ENCODE data around the gene C19orf33.

The C19orf33 gene

DNA sequence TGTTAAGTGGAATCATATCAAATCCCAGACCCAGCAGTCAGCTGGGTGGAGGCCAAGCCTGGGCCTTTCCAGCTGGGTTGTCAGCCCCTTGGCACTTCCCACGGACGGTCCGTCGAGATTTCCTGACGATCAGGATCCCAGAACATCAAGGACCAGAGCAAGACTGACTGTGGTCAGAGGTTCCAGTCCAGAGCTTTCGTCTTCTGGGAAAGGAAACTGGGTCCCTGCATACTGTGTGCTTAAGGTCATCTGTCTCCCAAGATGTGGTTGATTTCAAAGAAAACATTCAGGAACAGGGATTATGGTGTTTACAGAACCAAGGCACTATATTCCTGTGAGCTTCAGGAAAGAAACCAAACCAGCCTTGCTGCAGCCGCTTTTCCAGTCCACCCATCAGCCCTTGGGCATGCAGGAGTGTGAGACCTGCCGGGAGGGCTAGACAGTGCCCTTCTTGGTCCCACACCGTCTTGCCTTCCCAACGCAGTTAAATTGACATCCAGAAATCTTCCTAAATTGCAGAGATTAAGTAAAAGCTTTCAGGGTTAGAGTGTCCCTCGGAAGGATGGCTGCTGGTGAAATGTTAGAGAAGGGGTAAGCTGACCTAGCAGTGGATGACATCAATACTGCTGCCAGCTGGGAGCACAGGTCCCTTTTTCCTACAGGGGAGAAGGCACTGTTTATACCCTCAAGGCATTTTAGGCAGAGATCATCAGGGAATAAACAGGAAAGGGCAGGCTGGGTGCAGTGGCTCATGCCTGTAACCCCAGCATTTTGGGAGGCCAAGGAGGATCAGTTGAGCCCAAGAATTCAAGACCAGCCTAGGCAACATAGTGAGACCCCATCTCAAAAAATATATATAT lies 5.0 kb upstream of the C19orf33 start:
- Histone ChIP-seq H3K27ac (ENCODE audit: low read length) (no peak overlapping the region), H3K4me1 (ENCODE audit: insufficient read depth, low read length) (peaks cover 4% of the 10 kb centered on the region; the same call in 1 of the 2 replicates), H3K9ac (ENCODE audit: low read depth, low read length) (no peak overlapping the region)

DNA sequence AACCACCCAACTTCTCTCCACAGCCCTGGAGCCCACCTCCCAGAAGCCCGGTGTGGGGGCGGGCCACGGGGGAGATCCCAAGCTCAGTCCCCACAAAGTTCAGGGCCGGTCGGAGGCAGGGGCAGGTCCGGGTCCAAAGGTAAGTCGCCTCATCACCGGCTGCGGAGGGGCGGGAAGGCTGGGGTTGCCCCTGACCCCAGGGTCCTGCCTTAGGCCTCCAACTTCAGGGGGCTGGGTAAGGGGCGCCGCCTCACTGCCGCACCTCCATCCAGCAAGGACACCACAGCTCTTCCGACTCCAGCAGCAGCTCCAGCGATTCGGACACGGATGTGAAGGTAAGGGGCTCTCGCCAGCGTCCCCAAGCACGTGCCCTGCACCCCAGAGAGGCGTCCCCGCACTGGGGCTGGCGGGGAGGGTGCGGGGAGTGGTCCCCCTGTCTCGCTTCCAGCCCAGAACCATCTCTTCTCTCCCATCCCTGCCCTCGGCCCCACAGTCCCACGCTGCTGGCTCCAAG lies 358 bp downstream of the C19orf33 start:
- peaks cover 9% of the 10 kb centered on the region for H3K4me1 ChIP-seq (ENCODE audit: insufficient read depth, low read length)
- H3K9ac ChIP-seq (ENCODE audit: low read depth, low read length): peak overlapping the region; percentile 61; the same call in 1 of the 2 replicates
- H3K27ac ChIP-seq (ENCODE audit: low read length): no peak overlapping the region
- peaks cover 11% of the 10 kb centered on the region; the same call in 1 of the 2 replicates for H3K36me3 ChIP-seq (ENCODE audit: insufficient read depth, low read depth, low read length)
- peaks cover 4% of the 10 kb centered on the region; the same call in 1 of the 2 replicates for H3K27me3 ChIP-seq (ENCODE audit: insufficient read depth, low read length)
- no peaks in the 10 kb centered on the region for H3K9me3 ChIP-seq (ENCODE audit: insufficient read depth, low read depth, low read length)
- peak overlapping the region; percentile 67 for H3K4me3 ChIP-seq (ENCODE audit: low read length)

More for the DNA sequence above, 5.0 kb upstream of the C19orf33 start:
- Histone ChIP-seq H3K4me3 (ENCODE audit: low read length) (no peak overlapping the region), H3K9me3 (ENCODE audit: insufficient read depth, low read depth, low read length) (no peaks in the 10 kb centered on the region), H3K36me3 (ENCODE audit: insufficient read depth, low read depth, low read length) (no peaks in the 10 kb centered on the region), H3K27me3 (ENCODE audit: insufficient read depth, low read length) (peaks cover 4% of the 10 kb centered on the region; the same call in 1 of the 2 replicates)

DNA sequence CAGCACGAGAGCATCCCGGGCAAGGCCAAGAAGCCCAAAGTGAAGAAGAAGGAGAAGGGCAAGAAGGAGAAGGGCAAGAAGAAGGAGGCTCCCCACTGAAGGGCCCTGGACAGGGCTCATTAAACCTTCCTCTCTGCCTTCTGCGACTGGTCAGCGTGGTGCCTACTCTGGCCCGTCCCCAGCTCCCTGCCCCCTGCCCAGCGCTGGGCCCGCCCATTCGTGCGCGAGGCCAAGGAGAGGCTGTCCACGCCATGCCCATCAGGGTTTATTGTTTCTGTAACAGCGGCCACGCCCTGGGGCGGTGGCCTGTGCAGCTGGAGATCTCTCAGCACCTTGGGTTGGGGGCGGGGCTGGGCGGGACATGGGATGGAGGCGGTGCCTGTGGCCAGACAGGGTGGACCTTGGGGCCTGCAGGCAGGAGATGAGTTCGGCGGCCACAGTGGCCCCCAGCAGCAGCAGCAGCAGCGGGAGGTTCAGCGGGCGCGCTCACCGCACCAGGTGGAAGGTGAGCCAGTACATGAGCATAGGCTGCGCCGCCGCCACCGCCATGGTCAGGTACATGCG lies 897 bp downstream of the C19orf33 start:
- peak overlapping the region; percentile 67 for H3K4me3 ChIP-seq (ENCODE audit: low read length)
- H3K27ac ChIP-seq (ENCODE audit: low read length): no peak overlapping the region
- peaks cover 4% of the 10 kb centered on the region; the same call in 1 of the 2 replicates for H3K27me3 ChIP-seq (ENCODE audit: insufficient read depth, low read length)
- H3K4me1 ChIP-seq (ENCODE audit: insufficient read depth, low read length): peaks cover 9% of the 10 kb centered on the region
- peak overlapping the region; percentile 61; the same call in 1 of the 2 replicates for H3K9ac ChIP-seq (ENCODE audit: low read depth, low read length)
- H3K9me3 ChIP-seq (ENCODE audit: insufficient read depth, low read depth, low read length): no peaks in the 10 kb centered on the region
- H3K36me3 ChIP-seq (ENCODE audit: insufficient read depth, low read depth, low read length): peaks cover 11% of the 10 kb centered on the region; the same call in 1 of the 2 replicates

DNA sequence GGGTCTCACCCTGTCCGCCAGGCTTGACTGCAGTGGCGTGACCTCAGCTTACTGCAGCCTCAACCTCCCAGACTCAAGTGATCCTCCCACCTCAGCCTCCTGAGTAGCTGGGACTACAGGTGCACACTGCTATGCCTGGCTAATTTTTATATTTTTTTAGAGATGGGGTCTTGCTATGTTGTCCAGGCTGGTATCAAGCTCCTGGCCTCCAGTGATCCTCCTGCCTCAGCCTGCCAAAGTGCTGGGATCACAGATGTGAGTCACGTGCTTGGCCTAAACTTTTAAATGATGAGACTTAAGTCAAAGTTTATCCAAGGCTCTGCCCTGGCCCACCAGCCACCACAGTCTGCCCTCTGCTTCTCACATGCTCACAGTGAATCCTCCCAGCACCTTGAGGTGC lies 2.2 kb downstream of the C19orf33 start:
- Histone ChIP-seq H3K27me3 (ENCODE audit: insufficient read depth, low read length) (peaks cover 4% of the 10 kb centered on the region; the same call in 1 of the 2 replicates), H3K36me3 (ENCODE audit: insufficient read depth, low read depth, low read length) (peaks cover 11% of the 10 kb centered on the region; the same call in 1 of the 2 replicates), H3K9ac (ENCODE audit: low read depth, low read length) (no peak overlapping the region), H3K27ac (ENCODE audit: low read length) (no peak overlapping the region), H3K4me3 (ENCODE audit: low read length) (no peak overlapping the region), H3K9me3 (ENCODE audit: insufficient read depth, low read depth, low read length) (no peaks in the 10 kb centered on the region), H3K4me1 (ENCODE audit: insufficient read depth, low read length) (peaks cover 4% of the 10 kb centered on the region; the same call in 1 of the 2 replicates)

DNA sequence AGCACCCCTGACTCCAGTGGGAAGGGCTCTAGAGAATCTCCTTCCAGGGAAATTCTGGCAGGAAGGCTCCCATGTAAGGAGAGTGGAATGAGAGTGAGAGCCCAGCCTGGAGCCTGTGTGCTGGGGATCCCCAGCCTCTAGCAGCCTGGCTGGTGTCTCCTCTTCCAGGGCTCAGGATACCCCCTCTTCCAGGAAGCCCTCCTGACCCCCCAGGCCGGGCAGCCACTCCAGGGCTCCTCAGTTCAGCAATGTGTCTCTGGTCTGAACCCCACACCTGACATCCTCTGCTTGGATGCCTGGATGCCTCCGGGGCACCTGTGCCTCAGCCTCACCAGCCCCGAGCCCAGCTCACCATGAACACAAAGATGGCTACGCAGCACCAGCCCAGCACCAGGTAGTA lies 3.0 kb downstream of the C19orf33 start:
- H3K36me3 ChIP-seq (ENCODE audit: insufficient read depth, low read depth, low read length): peaks cover 11% of the 10 kb centered on the region; the same call in 1 of the 2 replicates
- H3K9me3 ChIP-seq (ENCODE audit: insufficient read depth, low read depth, low read length): no peaks in the 10 kb centered on the region
- no peak overlapping the region for H3K4me3 ChIP-seq (ENCODE audit: low read length)
- no peak overlapping the region for H3K9ac ChIP-seq (ENCODE audit: low read depth, low read length)
- peaks cover 4% of the 10 kb centered on the region; the same call in 1 of the 2 replicates for H3K4me1 ChIP-seq (ENCODE audit: insufficient read depth, low read length)
- H3K27me3 ChIP-seq (ENCODE audit: insufficient read depth, low read length): peaks cover 4% of the 10 kb centered on the region; the same call in 1 of the 2 replicates
- no peak overlapping the region for H3K27ac ChIP-seq (ENCODE audit: low read length)

DNA sequence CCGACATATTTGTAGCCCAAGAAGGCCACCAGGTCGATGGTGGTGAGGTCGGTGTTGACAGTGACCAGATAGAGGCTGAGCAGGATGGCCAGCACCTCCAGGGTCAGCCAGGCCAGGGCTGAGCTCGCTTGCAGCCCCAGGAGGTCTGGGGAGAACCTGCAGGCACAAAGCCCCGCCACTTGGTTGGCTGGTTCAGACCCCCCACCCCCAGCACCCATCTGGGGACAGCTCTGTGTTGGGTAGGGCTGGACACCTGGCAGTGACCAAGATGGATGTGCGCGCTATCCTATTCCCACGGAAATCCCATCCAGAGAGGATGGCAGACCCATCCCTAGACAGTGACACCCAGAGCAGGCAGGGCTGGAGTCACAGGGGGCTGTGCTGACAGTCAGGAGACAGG lies 3.5 kb downstream of the C19orf33 start:
- Histone ChIP-seq H3K4me1 (ENCODE audit: insufficient read depth, low read length) (peaks cover 4% of the 10 kb centered on the region; the same call in 1 of the 2 replicates), H3K9me3 (ENCODE audit: insufficient read depth, low read depth, low read length) (no peaks in the 10 kb centered on the region), H3K4me3 (ENCODE audit: low read length) (no peak overlapping the region), H3K27me3 (ENCODE audit: insufficient read depth, low read length) (peaks cover 4% of the 10 kb centered on the region; the same call in 1 of the 2 replicates), H3K36me3 (ENCODE audit: insufficient read depth, low read depth, low read length) (peaks cover 11% of the 10 kb centered on the region; the same call in 1 of the 2 replicates), H3K27ac (ENCODE audit: low read length) (no peak overlapping the region), H3K9ac (ENCODE audit: low read depth, low read length) (no peak overlapping the region)

DNA sequence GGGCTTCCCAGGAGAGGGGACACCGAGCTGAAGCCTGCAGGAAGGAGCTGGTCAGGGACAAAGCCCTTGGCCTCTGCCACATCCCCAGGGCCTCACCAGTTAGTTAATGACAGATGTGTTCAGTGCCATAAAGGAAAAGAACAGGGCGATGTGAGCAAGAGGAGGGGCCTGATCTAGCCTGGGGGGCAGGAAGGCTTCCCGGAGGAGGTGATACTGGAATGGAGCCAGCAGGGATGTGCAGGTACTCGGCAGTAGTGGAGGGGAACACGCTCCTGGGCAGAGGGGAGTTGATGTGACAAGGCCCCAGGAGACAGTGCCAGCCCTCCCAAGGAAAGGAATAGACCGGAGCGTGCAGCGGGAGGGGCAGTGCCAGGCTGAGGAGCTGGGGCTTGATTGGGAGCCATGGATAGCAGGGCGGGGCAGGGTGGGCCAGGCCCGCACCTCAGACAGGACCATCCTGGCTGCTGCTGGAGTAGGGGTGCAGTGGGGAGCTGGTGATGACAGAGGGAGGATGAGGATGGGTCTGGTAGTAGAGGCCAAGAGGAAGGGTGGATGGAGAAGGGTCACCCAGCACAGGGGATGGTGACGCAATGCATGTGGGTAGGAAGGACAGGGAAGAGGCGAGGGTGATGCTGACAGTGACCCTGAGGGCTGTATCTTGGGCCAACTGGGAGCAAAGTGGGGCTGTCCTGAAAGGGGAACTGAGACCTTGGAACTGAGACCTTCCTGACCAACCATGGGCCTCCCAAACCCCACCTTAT lies 4.1 kb downstream of the C19orf33 start:
- Histone ChIP-seq H3K9me3 (ENCODE audit: insufficient read depth, low read depth, low read length) (no peaks in the 10 kb centered on the region), H3K4me3 (ENCODE audit: low read length) (no peak overlapping the region), H3K27ac (ENCODE audit: low read length) (no peak overlapping the region), H3K27me3 (ENCODE audit: insufficient read depth, low read length) (peaks cover 4% of the 10 kb centered on the region; the same call in 1 of the 2 replicates), H3K9ac (ENCODE audit: low read depth, low read length) (no peak overlapping the region), H3K4me1 (ENCODE audit: insufficient read depth, low read length) (peaks cover 4% of the 10 kb centered on the region; the same call in 1 of the 2 replicates), H3K36me3 (ENCODE audit: insufficient read depth, low read depth, low read length) (peaks cover 11% of the 10 kb centered on the region; the same call in 1 of the 2 replicates)

DNA sequence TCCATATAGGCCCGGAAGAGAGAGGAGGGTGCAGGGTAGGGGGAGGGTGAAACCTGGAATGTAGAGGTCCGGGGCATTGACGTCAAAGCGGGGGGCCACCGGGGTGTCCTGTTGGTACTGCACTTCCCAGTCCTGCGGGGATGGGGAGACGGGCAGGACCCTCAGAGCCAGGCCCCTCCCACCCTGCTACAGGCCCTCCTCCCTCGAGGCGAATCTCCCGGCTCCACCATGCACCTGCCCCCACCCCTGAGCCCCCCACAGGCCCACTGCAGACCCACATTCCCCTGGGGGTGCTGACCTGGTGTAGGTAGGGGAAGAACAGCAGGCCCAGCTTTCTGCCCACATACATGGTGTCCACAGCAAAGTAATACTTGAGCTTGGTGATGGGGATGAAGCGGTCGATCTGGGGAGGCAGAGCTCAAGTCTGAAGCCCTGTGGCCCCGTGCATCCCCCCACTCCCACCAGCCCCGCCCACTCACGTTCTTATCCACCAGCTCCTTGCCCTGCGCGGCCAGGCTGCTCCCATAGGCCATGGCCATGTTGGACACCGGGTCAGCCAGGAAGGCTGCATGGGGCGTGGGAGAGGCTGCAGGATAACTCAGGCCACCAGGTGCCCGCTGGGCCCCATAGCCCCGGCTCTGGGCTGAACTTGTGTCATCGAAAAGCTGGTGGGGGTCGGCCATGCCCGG lies 5.0 kb downstream of the C19orf33 start:
- no peak overlapping the region for H3K9ac ChIP-seq (ENCODE audit: low read depth, low read length)
- H3K36me3 ChIP-seq (ENCODE audit: insufficient read depth, low read depth, low read length): peaks cover 11% of the 10 kb centered on the region; the same call in 1 of the 2 replicates
- no peaks in the 10 kb centered on the region for H3K27me3 ChIP-seq (ENCODE audit: insufficient read depth, low read length)
- no peak overlapping the region for H3K4me3 ChIP-seq (ENCODE audit: low read length)
- no peak overlapping the region for H3K27ac ChIP-seq (ENCODE audit: low read length)
- peaks cover 4% of the 10 kb centered on the region; the same call in 1 of the 2 replicates for H3K4me1 ChIP-seq (ENCODE audit: insufficient read depth, low read length)
- H3K9me3 ChIP-seq (ENCODE audit: insufficient read depth, low read depth, low read length): no peaks in the 10 kb centered on the region

DNA sequence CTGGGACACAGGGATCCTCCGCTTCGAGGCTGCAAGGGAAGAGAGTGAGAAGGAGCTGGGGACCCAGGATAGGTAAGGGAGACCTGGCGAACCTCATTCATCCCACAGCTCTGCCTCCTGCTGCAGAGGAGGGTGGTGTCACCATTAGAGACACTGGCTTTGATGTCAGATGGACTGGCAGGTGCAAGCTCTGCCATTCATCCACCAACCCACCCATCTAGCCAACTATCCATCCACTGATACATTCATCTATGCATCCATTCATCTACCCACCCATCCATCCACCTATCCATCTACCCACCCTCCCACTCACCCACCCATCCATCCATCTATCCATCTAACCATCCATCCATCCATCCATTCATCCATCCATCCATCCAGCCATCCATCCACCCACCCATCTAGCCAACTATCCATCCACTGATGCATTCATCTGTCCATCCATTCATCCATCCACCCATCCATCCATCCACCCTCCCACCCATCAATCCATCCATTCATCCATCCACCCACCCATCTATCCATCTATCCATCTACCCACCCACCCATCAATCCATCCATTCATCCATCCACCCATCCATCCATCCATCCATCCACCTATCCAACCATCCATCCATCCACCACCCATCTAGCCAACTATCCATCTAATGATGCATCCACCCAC lies 5.7 kb downstream of the C19orf33 start:
- Histone ChIP-seq H3K27me3 (ENCODE audit: insufficient read depth, low read length) (no peaks in the 10 kb centered on the region), H3K36me3 (ENCODE audit: insufficient read depth, low read depth, low read length) (peaks cover 11% of the 10 kb centered on the region; the same call in 1 of the 2 replicates)

DNA sequence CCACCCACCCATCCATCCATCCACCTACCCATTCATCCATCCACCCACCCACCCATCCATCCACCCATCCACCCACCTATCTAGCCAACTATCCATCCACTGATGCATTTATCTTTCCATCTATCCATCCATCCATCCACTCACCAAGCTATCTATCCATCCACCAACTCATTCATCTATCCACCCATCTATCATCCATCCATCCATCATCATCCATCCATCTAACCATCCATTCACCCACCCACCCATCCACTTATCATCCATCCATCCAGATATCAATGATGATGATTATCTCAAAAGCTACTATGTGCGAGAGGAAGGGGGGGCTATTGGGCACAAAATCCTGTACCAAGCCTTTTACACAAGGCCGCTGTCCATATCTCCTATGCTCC lies 6.2 kb downstream of the C19orf33 start:
- no peaks in the 10 kb centered on the region for H3K9me3 ChIP-seq (ENCODE audit: insufficient read depth, low read depth, low read length)
- H3K4me1 ChIP-seq (ENCODE audit: insufficient read depth, low read length): no peaks in the 10 kb centered on the region
- peaks cover 11% of the 10 kb centered on the region; the same call in 1 of the 2 replicates for H3K36me3 ChIP-seq (ENCODE audit: insufficient read depth, low read depth, low read length)
- no peak overlapping the region for H3K27ac ChIP-seq (ENCODE audit: low read length)
- H3K27me3 ChIP-seq (ENCODE audit: insufficient read depth, low read length): no peaks in the 10 kb centered on the region
- H3K4me3 ChIP-seq (ENCODE audit: low read length): no peak overlapping the region
- H3K9ac ChIP-seq (ENCODE audit: low read depth, low read length): no peak overlapping the region

More for the DNA sequence above, 5.7 kb downstream of the C19orf33 start:
- no peaks in the 10 kb centered on the region for H3K9me3 ChIP-seq (ENCODE audit: insufficient read depth, low read depth, low read length)
- no peak overlapping the region for H3K4me3 ChIP-seq (ENCODE audit: low read length)
- H3K9ac ChIP-seq (ENCODE audit: low read depth, low read length): no peak overlapping the region
- H3K4me1 ChIP-seq (ENCODE audit: insufficient read depth, low read length): peaks cover under 1% of the 10 kb centered on the region; the same call in 1 of the 2 replicates
- H3K27ac ChIP-seq (ENCODE audit: low read length): no peak overlapping the region
